ENCODE data around the gene RECK.

DNA sequence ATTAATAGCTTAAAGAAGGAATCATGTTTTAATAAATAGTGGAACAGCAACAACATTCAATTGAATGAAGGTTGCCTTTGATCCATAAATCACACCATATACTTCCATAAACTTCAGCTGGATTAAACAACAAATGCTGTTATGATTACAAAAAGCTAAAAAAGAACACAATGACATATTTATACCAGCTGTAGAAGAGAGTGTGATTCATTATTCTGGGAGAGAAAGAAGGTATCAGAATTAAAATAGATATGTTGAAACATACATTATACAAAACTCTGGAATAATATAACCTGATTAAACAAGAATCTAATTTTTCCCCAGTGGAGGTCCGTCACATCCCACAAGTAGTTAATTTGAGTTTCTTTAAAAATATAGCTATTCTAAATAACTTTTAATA lies 7.5 kb upstream of the RECK start:
- no peak for TF ChIP-seq EZH2 (IDR thresholded peaks at IDR 0.05; ENCODE audit: insufficient read depth, poor library complexity, severe bottlenecking)
- no peak for TF ChIP-seq EZH2phosphoT487 (IDR thresholded peaks at IDR 0.05; ENCODE audit: insufficient read depth, low read depth)
